Peyer's patch (tissue), 4 donors: Measurements from ENCODE around the gene SYCE3. TPM values are rescaled to one million over a fixed set of nuclear protein-coding genes. Genes with fewer than 3 reads are reported as not detected.
A peak's percentile ranks its signal among the peaks of the same experiment; 100 is the strongest.

Experiments
- DNase-seq, 3 donors: peaks; one replicate each; pipeline ENCODE4 v3.0.0-alpha.2; 2017 to 2019
- H3K27ac ChIP-seq, 4 donors: fragments of 200-600 bp; sonication (generic); one replicate each; pipeline ENCODE4 v1.5.1; 2016 to 2019
- H3K27me3 ChIP-seq, 2 donors: fragments of 200-600 bp; sonication (generic); one replicate each; pipeline ENCODE4 v1.5.1; 2019
- H3K36me3 ChIP-seq, 3 donors: fragments of 200-600 bp; sonication (generic); one replicate each; pipeline ENCODE4 v1.5.1; 2016 to 2019
- H3K4me1 ChIP-seq, 4 donors: fragments of 200-600 bp; sonication (generic); one replicate each; pipeline ENCODE4 v1.5.1; 2016 to 2019
- H3K4me3 ChIP-seq, 4 donors: fragments of 200-600 bp; sonication (generic); 1 replicate in 3 of 4; 2 replicates in 1 of 4; pipeline ENCODE4 v1.5.1; 2016 to 2019; ENCODE audit warnings: mild to moderate bottlenecking in 1 of 4
- H3K9me3 ChIP-seq, 4 donors: fragments of 200-600 bp; sonication (generic); one replicate each; pipeline ENCODE4 v1.5.1; 2016 to 2019; ENCODE audit warnings: mild to moderate bottlenecking in 1 of 4
- CTCF ChIP-seq, 6 experiments: fragments of 450-650 bp in 4 of 6; fragments of 200-600 bp in 2 of 6; sonication (generic) in 1 of 6; IDR thresholded peaks; one replicate each; pipeline ENCODE4 v1.5.1; 2017 to 2019; ENCODE audit warnings: antibody characterized with exemption in 6 of 6, mild to moderate bottlenecking in 3 of 6, moderate library complexity in 1 of 6
- POLR2A ChIP-seq, 2 donors: fragments of 450-650 bp; IDR thresholded peaks; one replicate each; pipeline ENCODE4 v1.5.1; 2017; ENCODE audit warnings: antibody characterized with exemption in 2 of 2, mild to moderate bottlenecking in 2 of 2, moderate library complexity in 2 of 2
- total RNA-seq, 4 donors: library from RNA; depleted of rRNA; stranded (reverse); fragments of >200 nt; gene quantifications; one replicate each; pipeline ENCODE4 v1.1.0, GENCODE V29; 2016

SYCE3 gene
- total RNA-seq, 4 donors from 2014 or later, result not detected

DNA sequence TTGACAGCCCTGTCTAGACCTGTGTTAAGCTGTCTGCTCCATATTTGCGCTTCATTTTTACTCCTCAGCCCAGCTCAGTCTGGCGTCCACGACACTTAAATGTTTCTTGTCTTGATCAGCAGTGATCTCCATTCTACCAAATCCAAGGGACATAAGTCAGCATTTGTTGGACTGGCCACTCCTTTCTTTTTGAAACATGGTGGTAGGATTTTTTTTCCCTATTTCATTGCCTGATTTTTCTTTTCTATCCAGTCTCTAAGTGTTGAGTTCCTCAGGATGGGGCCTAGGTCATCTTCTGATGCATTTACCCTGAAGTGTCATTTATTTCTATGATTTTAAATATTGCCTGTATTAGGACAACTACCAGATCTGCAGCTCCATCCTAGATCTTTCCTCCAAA is 53.8 kb downstream of the SYCE3 start:
- H3K27ac ChIP-seq, result peak overlapping the region; percentile 89 to 98 (median 93)
- peaks cover 0 to 35% (median 8%) of the 10 kb centered on the region in 4 donors for H3K4me1 ChIP-seq
- peaks cover 0 to 25% (median 0%) of the 10 kb centered on the region in 3 donors for H3K36me3 ChIP-seq
- no peaks in the 10 kb centered on the region for H3K27me3 ChIP-seq
- no peak for DNase-seq
- H3K4me3 ChIP-seq, result peak overlapping the region in 3 of 4 donors; percentile 64 to 83 (median 81)
- H3K9me3 ChIP-seq, result no peaks in the 10 kb centered on the region
- no peak for TF ChIP-seq POLR2A (IDR thresholded peaks at IDR 0.05)
- no peak for TF ChIP-seq CTCF (IDR thresholded peaks at IDR 0.05)

- Histone ChIP-seq H3K27ac (peak within 1 kb of the TSS; percentile 93 to 98 (median 94)), H3K9me3 (no peaks in the 10 kb centered on the region), H3K4me3 (peak within 1 kb of the TSS; percentile 70 to 100 (median 91)), H3K4me1 (peaks cover 0 to 35% (median 8%) of the 10 kb centered on the region in 4 donors), H3K27me3 (no peaks in the 10 kb centered on the region), H3K36me3 (peaks cover 0 to 31% (median 0%) of the 10 kb centered on the region in 3 donors)
- peak in 2 of 3 donors; percentile 94 to 98 for DNase-seq
- TF ChIP-seq POLR2A (IDR thresholded peaks at IDR 0.05) (peak; percentile 62 to 78), CTCF (IDR thresholded peaks at IDR 0.05) (peak in 2 of 6 experiments; percentile 14 to 23)
Measured at GRCh38 chr22:50507991-50508884, 54.5 kb downstream of the SYCE3 start, which contains the start of gene NCAPH2. Gene NCAPH2 (plus strand): TSS chr22:50508224. CDS start chr22:50508338, 114 bp downstream.

DNA sequence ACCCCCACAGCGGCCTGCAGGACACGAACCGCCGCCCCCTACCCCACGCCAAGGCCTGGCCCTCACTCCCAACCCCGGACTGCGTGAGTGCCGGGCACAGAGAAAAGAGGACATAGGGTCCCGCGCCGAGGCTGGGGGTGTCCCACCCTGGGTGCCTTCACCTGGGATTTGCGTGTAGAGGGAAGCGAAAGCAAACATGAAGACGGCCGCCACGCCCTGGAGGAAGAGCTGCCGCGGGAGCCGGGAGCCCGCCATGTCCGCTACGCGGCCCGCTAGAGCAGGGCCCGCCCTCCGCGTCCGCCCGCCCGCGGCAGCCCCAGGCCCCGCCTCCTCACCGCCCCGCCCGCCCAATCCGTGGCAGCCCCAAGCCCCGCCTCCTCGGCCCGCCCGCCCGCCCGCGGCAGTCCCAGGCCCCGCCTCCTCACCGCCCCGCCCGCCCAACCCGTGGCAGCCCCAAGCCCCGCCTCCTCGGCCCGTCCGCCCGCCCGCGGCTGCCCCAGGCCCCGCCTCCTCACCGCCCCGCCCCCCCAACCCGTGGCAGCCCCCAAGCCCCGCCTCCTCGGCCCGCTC is 55.2 kb downstream of the SYCE3 start, which contains the start of gene LMF2:
Gene LMF2, minus strand, starts transcription at position 282 of the 570 bp plus-strand sequence. Its CDS starts 27 bp downstream, at position 255.
- no peaks in the 10 kb centered on the region for H3K27me3 ChIP-seq
- peak within 1 kb of the TSS; percentile 93 to 98 (median 94) for H3K27ac ChIP-seq
- TF ChIP-seq CTCF (IDR thresholded peaks at IDR 0.05) (peak in 2 of 6 experiments; percentile 10 to 13), POLR2A (IDR thresholded peaks at IDR 0.05) (peak; percentile 47 to 56)
- H3K9me3 ChIP-seq, result no peaks in the 10 kb centered on the region
- DNase-seq, result peak; percentile 90 to 99 (median 96)
- peak within 1 kb of the TSS; percentile 70 to 100 (median 91) for H3K4me3 ChIP-seq
- peaks cover 0 to 38% (median 0%) of the 10 kb centered on the region in 3 donors for H3K36me3 ChIP-seq
- H3K4me1 ChIP-seq, result peaks cover 0 to 35% (median 8%) of the 10 kb centered on the region in 4 donors

DNA sequence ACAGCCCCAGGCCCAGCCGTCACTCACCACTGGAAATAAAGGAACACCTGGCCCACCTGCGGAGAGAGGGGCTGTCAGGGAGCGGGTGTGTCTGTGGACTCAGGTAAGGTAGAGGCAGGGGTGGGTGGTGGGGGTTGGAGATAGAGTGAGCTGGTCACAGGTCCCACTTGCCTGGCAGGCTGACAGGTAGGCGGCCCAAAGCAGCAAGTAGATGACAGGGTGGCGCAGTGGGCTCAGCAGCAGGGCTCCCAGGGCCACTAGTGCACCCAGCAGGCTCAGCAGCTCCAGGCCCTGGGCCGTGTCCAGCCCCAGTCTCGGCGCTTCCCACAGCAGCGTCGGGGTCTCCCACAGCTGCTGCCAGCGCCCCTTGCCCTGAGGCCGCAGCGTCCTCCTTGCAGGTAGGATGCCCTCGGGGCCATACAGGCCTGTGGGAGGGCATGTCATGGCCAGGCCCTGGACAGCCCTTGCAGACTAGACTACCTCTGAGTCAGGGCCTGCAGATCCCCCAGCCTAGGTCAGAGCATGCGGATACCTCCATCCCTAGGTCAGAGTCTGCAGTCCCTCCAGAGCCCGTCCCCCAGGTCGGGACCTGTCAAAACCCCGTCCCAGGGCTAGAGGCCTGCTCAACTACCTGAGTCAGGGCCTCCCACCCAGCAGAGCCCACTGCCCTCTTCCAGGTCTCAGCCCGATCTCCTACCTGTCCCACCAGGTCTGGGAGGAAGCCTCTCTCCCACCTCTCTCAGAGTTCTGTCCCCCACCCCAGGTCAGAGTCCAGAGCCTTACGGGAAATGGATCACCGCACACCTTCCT is 55.9 kb downstream of the SYCE3 start:
- H3K4me3 ChIP-seq, result peak overlapping the region; percentile 67 to 100 (median 90)
- TF ChIP-seq POLR2A (IDR thresholded peaks at IDR 0.05), result no peak
- TF ChIP-seq CTCF (IDR thresholded peaks at IDR 0.05), result no peak
- DNase-seq, result no peak
- peaks cover 0 to 35% (median 8%) of the 10 kb centered on the region in 4 donors for H3K4me1 ChIP-seq
- H3K36me3 ChIP-seq, result peaks cover 0 to 44% (median 0%) of the 10 kb centered on the region in 3 donors
- peak overlapping the region; percentile 76 to 98 (median 93) for H3K27ac ChIP-seq
- no peaks in the 10 kb centered on the region for H3K27me3 ChIP-seq
- no peaks in the 10 kb centered on the region for H3K9me3 ChIP-seq
